HCT116 (cell line): ENCODE results near the gene ALDH8A1. TPM values are rescaled to one million over a fixed set of nuclear protein-coding genes. Genes with fewer than 3 reads are reported as not detected.

Source experiments
- ATAC-seq: fragments of 200-7000 bp; cut with Tn5 transposase; 2 replicates; pipeline ENCODE4 v1.9.1; 2020; ENCODE audit warnings: mild to moderate bottlenecking, moderate library complexity
- BruUV-seq: library from RNA; stranded (reverse); fragments of 400-500 nt; replicated peaks from 2 replicates; lab custom pipeline; 2021; lab: Mats Ljungman, UMichigan
- CTCF ChIA-PET: fragments of 300-600 bp; sonication (Branson Sonifier 250); formaldehyde crosslinking; loops from one replicate; lab custom pipeline; 2021; ENCODE audit warnings: antibody characterized with exemption; lab: Charles Lee
- POLR2A ChIA-PET: fragments of 300-600, 350-600 bp; sonication (Branson Sonifier 250); formaldehyde crosslinking; loops from one replicate; lab custom pipeline; 2021; ENCODE audit warnings: antibody characterized with exemption; lab: Charles Lee
- RAD21 ChIA-PET, 2 experiments: fragments of 300-600 bp; sonication (Branson Sonifier 250); formaldehyde crosslinking; loops; one replicate each; lab custom pipeline; 2023; ENCODE audit warnings: low total read pairs in 2 of 2; ENCODE audit not compliant: uncharacterized antibody in 2 of 2, unreplicated experiment in 2 of 2, low non-redundant PET in 1 of 2; lab: Charles Lee
- DNase-seq: peaks from one replicate; pipeline ENCODE4 v3.0.0-alpha.2; 2010; ENCODE audit warnings: low read depth, low spot score
- H2AFZ ChIP-seq: fragments of 200-600 bp; shearing (Covaris generic), sonication (generic); 2 replicates; pipeline ENCODE4 v1.6.1; 2017; ENCODE audit warnings: low read depth, mixed run types, mixed read lengths, antibody characterized with exemption, low read length; ENCODE audit not compliant: poor library complexity, severe bottlenecking
- H3K27ac ChIP-seq: 2 replicates; pipeline ENCODE4 v1.5.1; 2012; ENCODE audit warnings: low read depth, low read length
- H3K27me3 ChIP-seq: fragments of 200-600 bp; sonication (generic); 2 replicates; pipeline ENCODE4 v1.6.1; 2016; ENCODE audit warnings: mixed run types, low read length, mixed read lengths; ENCODE audit not compliant: insufficient read depth
- H3K36me3 ChIP-seq, 2 experiments: fragments of 200-500 bp in 1 of 2; fragments of 200-600 bp in 1 of 2; sonication (Bioruptor generic) in 1 of 2; sonication (generic) in 1 of 2; 2 replicates each; pipeline versions ENCODE4 v1.5.1 to v1.6.1; 2014 to 2016; ENCODE audit warnings: low read length in 2 of 2, inconsistent platforms in 1 of 2, mixed read lengths in 1 of 2, mixed run types in 1 of 2; ENCODE audit not compliant: insufficient read depth in 2 of 2, control insufficient read depth in 1 of 2
- H3K4me1 ChIP-seq, 2 experiments: fragments of 200-600 bp in 1 of 2; sonication (generic) in 1 of 2; 2 replicates each; pipeline versions ENCODE4 v1.5.1 to v1.6.1; 2012 to 2017; ENCODE audit warnings: low read length in 2 of 2, inconsistent platforms in 1 of 2, mild to moderate bottlenecking in 1 of 2, mixed read lengths in 1 of 2, mixed run types in 1 of 2, moderate library complexity in 1 of 2; ENCODE audit not compliant: insufficient read depth in 2 of 2, control insufficient read depth in 1 of 2
- H3K4me2 ChIP-seq: fragments of 200-600 bp; sonication (generic); 2 replicates; pipeline ENCODE4 v1.6.1; 2017; ENCODE audit warnings: mixed run types, low read length, mixed read lengths
- H3K4me3 ChIP-seq, 2 experiments: fragments of 200-600 bp in 1 of 2; sonication (generic) in 1 of 2; replicated peaks in 1 of 2; 2 replicates each; pipeline ENCODE4 v1.5.1; 2011 to 2016; ENCODE audit warnings: low read length in 2 of 2, control low read depth in 1 of 2, low read depth in 1 of 2, mild to moderate bottlenecking in 1 of 2, mixed read lengths in 1 of 2, mixed run types in 1 of 2
- H3K79me2 ChIP-seq: fragments of 200-600 bp; sonication (generic); 2 replicates; pipeline ENCODE4 v1.6.1; 2017; ENCODE audit warnings: mild to moderate bottlenecking, mixed run types, low read length, moderate library complexity, mixed read lengths; ENCODE audit not compliant: insufficient read depth
- H3K9ac ChIP-seq: fragments of 200-600 bp; sonication (generic); 2 replicates; pipeline ENCODE4 v1.6.1; 2016; ENCODE audit warnings: low read length, mixed read lengths
- H3K9me2 ChIP-seq: fragments of 200-600 bp; sonication (generic), shearing (Covaris generic); 2 replicates; pipeline ENCODE4 v1.6.1; 2017; ENCODE audit warnings: mixed run types, mild to moderate bottlenecking, moderate library complexity; ENCODE audit not compliant: insufficient read depth
- H3K9me3 ChIP-seq, 2 experiments: fragments of 200-500 bp in 1 of 2; fragments of 200-600 bp in 1 of 2; sonication (Bioruptor generic) in 1 of 2; sonication (generic) in 1 of 2; 2 replicates each; pipeline ENCODE4 v1.6.1; 2014 to 2017; ENCODE audit warnings: low read length in 2 of 2, mixed read lengths in 2 of 2, inconsistent platforms in 1 of 2, low read depth in 1 of 2, mild to moderate bottlenecking in 1 of 2, mixed run types in 1 of 2, moderate library complexity in 1 of 2; ENCODE audit not compliant: control insufficient read depth in 1 of 2, insufficient read depth in 1 of 2
- H4K20me1 ChIP-seq: fragments of 200-600 bp; sonication (generic), shearing (Covaris generic); 2 replicates; pipeline ENCODE4 v1.6.1; 2017; ENCODE audit warnings: mixed run types, mild to moderate bottlenecking, moderate library complexity; ENCODE audit not compliant: insufficient read depth
- CBX3 ChIP-seq: IDR thresholded peaks from 2 replicates; pipeline ENCODE4 v1.6.1; 2012; ENCODE audit warnings: low read depth
- CEBPB ChIP-seq: IDR thresholded peaks from 2 replicates; pipeline ENCODE4 v1.6.1; 2012; ENCODE audit warnings: low read depth
- EGR1 ChIP-seq: IDR thresholded peaks from 2 replicates; pipeline ENCODE4 v1.6.1; 2012; ENCODE audit warnings: low read depth
- ELF1 ChIP-seq: IDR thresholded peaks from 2 replicates; pipeline ENCODE4 v1.6.1; 2012; ENCODE audit warnings: low read depth, borderline replicate concordance
- EZH2 ChIP-seq: fragments of 200-600 bp; sonication (generic); IDR thresholded peaks from 2 replicates; pipeline ENCODE4 v1.6.1; 2017; ENCODE audit warnings: antibody characterized with exemption, mixed run types
- EZH2phosphoT487 ChIP-seq: fragments of 200-600 bp; IDR thresholded peaks from 2 replicates; pipeline ENCODE4 v1.6.1; 2018; ENCODE audit warnings: antibody characterized with exemption, borderline replicate concordance
- FOSL1 ChIP-seq: IDR thresholded peaks from 2 replicates; pipeline ENCODE4 v1.6.1; 2012; ENCODE audit warnings: low read depth
- JUND ChIP-seq: IDR thresholded peaks from 2 replicates; pipeline ENCODE4 v1.6.1; 2012
- POLR2A ChIP-seq: IDR thresholded peaks from 2 replicates; pipeline ENCODE4 v1.7.0; 2011; ENCODE audit warnings: borderline replicate concordance; ENCODE audit not compliant: insufficient read depth, insufficient read length; ENCODE audit errors: extremely low read depth
- POLR2AphosphoS5 ChIP-seq: IDR thresholded peaks from 2 replicates; pipeline ENCODE4 v1.6.1; 2011; ENCODE audit warnings: mild to moderate bottlenecking, low read depth, low read length, moderate library complexity
- RAD21 ChIP-seq: IDR thresholded peaks from 2 replicates; pipeline ENCODE4 v1.6.1; 2012; ENCODE audit warnings: low read depth, mild to moderate bottlenecking
- SIN3A ChIP-seq: IDR thresholded peaks from 2 replicates; pipeline ENCODE4 v1.6.1; 2012; ENCODE audit warnings: low read depth
- SP1 ChIP-seq: IDR thresholded peaks from 2 replicates; pipeline ENCODE4 v1.6.1; 2012; ENCODE audit warnings: low read depth
- TCF7L2 ChIP-seq: IDR thresholded peaks from 2 replicates; pipeline ENCODE4 v1.7.0; 2011; ENCODE audit warnings: borderline replicate concordance, inconsistent platforms; ENCODE audit not compliant: insufficient read depth, insufficient read length; ENCODE audit errors: extremely low read depth
- YY1 ChIP-seq: IDR thresholded peaks from 2 replicates; pipeline ENCODE4 v1.6.1; 2011; ENCODE audit warnings: low read length, low read depth, moderate library complexity, mild to moderate bottlenecking; ENCODE audit not compliant: insufficient replicate concordance; ENCODE audit errors: extremely low read depth
- ZNF274 ChIP-seq: fragments of 200-500 bp; sonication (Bioruptor generic); IDR thresholded peaks from 2 replicates; pipeline ENCODE4 v1.6.1; 2014; ENCODE audit warnings: mild to moderate bottlenecking, low read depth, low read length, inconsistent platforms
- intact Hi-C: fragments of 100-400 bp; cut with micrococcal nuclease; formaldehyde crosslinking; loops from 2 replicates; pipeline ENCODE4 v1.10.0; 2022
- total RNA-seq: library from RNA; stranded (reverse); gene quantifications from one replicate; pipeline ENCODE4 v1.2.1, GENCODE V29; 2021; ENCODE audit not compliant: unreplicated experiment
- TF ChIP-seq, protein P1 (sequence below): IDR thresholded peaks from 2 replicates; pipeline ENCODE4 v1.6.1; 2012
- TF ChIP-seq, protein P2 (sequence below): IDR thresholded peaks from 2 replicates; pipeline ENCODE4 v1.6.1; 2012; ENCODE audit warnings: low read depth
- TF ChIP-seq, protein P3 (sequence below): IDR thresholded peaks from 2 replicates; pipeline ENCODE4 v1.6.1; 2012
- TF ChIP-seq, protein P4 (sequence below), 3 experiments: fragments of 200-600 bp in 1 of 3; sonication (generic) in 1 of 3; IDR thresholded peaks in 2 of 3; conservative IDR thresholded peaks in 1 of 3; 2 replicates each; pipeline ENCODE4 v1.5.1; 2012 to 2017; ENCODE audit warnings: low read depth in 2 of 3, low read length in 2 of 3, antibody characterized with exemption in 1 of 3, borderline replicate concordance in 1 of 3, control low read depth in 1 of 3, mild to moderate bottlenecking in 1 of 3, mixed read lengths in 1 of 3, mixed run types in 1 of 3, moderate library complexity in 1 of 3; ENCODE audit not compliant: insufficient read depth in 1 of 3

The ALDH8A1 gene
- total RNA-seq, 1 experiment from 2014 or later = 1.4 TPM

DNA sequence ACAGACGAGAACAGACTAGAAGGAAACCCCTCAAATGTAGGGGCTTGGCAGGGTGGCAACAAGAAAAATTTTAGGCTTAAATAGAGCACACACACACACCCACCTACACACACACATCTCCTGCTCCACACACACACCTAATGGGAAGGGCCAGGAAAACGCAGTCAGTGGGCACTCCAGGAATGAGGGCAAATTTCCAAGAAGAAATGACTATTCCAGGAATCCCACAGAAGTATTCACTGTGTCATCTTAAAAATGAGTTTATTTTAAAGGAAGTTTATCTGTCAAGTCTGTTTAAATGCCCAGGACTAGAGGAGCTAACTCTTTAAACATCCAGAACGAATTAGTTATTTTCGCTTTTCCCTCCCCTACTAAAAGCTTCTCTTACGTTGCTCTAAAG lies 13.0 kb downstream of the ALDH8A1 start:
- Histone ChIP-seq H3K9me2 (no peaks in the 10 kb centered on the region), H2AFZ (no peak overlapping the region), H3K4me1 (no peaks in the 10 kb centered on the region), H3K27me3 (no peaks in the 10 kb centered on the region), H3K4me3 (no peak overlapping the region), H3K27ac (no peak overlapping the region), H3K9me3 (no peaks in the 10 kb centered on the region), H3K36me3 (no peaks in the 10 kb centered on the region), H3K79me2 (no peaks in the 10 kb centered on the region), H4K20me1 (no peaks in the 10 kb centered on the region), H3K9ac (no peak overlapping the region), H3K4me2 (no peak overlapping the region)
- TF ChIP-seq POLR2A (no peak), POLR2AphosphoS5 (no peak), EZH2phosphoT487 (no peak), EGR1 (no peak), SP1 (no peak), SIN3A (no peak), ZNF274 (no peak), CEBPB (no peak), JUND (no peak), CBX3 (no peak), FOSL1 (no peak), RAD21 (no peak), ELF1 (no peak), TCF7L2 (no peak), EZH2 (no peak), YY1 (no peak)
- TF ChIP-seq, protein P1, sequence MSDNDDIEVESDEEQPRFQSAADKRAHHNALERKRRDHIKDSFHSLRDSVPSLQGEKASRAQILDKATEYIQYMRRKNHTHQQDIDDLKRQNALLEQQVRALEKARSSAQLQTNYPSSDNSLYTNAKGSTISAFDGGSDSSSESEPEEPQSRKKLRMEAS = no peak
- TF ChIP-seq, protein P2, sequence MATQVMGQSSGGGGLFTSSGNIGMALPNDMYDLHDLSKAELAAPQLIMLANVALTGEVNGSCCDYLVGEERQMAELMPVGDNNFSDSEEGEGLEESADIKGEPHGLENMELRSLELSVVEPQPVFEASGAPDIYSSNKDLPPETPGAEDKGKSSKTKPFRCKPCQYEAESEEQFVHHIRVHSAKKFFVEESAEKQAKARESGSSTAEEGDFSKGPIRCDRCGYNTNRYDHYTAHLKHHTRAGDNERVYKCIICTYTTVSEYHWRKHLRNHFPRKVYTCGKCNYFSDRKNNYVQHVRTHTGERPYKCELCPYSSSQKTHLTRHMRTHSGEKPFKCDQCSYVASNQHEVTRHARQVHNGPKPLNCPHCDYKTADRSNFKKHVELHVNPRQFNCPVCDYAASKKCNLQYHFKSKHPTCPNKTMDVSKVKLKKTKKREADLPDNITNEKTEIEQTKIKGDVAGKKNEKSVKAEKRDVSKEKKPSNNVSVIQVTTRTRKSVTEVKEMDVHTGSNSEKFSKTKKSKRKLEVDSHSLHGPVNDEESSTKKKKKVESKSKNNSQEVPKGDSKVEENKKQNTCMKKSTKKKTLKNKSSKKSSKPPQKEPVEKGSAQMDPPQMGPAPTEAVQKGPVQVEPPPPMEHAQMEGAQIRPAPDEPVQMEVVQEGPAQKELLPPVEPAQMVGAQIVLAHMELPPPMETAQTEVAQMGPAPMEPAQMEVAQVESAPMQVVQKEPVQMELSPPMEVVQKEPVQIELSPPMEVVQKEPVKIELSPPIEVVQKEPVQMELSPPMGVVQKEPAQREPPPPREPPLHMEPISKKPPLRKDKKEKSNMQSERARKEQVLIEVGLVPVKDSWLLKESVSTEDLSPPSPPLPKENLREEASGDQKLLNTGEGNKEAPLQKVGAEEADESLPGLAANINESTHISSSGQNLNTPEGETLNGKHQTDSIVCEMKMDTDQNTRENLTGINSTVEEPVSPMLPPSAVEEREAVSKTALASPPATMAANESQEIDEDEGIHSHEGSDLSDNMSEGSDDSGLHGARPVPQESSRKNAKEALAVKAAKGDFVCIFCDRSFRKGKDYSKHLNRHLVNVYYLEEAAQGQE = no peak
- TF ChIP-seq, protein P3, sequence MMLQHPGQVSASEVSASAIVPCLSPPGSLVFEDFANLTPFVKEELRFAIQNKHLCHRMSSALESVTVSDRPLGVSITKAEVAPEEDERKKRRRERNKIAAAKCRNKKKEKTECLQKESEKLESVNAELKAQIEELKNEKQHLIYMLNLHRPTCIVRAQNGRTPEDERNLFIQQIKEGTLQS = no peak
- TF ChIP-seq, protein P4, sequence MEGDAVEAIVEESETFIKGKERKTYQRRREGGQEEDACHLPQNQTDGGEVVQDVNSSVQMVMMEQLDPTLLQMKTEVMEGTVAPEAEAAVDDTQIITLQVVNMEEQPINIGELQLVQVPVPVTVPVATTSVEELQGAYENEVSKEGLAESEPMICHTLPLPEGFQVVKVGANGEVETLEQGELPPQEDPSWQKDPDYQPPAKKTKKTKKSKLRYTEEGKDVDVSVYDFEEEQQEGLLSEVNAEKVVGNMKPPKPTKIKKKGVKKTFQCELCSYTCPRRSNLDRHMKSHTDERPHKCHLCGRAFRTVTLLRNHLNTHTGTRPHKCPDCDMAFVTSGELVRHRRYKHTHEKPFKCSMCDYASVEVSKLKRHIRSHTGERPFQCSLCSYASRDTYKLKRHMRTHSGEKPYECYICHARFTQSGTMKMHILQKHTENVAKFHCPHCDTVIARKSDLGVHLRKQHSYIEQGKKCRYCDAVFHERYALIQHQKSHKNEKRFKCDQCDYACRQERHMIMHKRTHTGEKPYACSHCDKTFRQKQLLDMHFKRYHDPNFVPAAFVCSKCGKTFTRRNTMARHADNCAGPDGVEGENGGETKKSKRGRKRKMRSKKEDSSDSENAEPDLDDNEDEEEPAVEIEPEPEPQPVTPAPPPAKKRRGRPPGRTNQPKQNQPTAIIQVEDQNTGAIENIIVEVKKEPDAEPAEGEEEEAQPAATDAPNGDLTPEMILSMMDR (IDR thresholded peaks at IDR 0.05 in 2 of 3, conservative IDR thresholded peaks at IDR 0.05 in 1 of 3; ENCODE audit: borderline replicate concordance in 1 of 3, insufficient read depth in 1 of 3, low read depth in 2 of 3, low read length in 2 of 3) = no peak
- BruUV-seq = no TSS peak
- CTCF ChIA-PET = no interaction called here
- DNase-seq (no peak), ATAC-seq (no peak)
- RAD21 ChIA-PET = interaction anchor here in 1 of 2 experiments (0.7 kb wide), 1 partner anchor 42 kb away, joined by 3 read pairs; no protein-coding TSS in a partner anchor
- intact Hi-C loops = no loop called here
- POLR2A ChIA-PET = no interaction called here
